Epithelial cell of proximal tubule (primary cell): ENCODE measurements around the gene FNIP2. TPM values are rescaled to one million over a fixed set of nuclear protein-coding genes. Genes with fewer than 3 reads are reported as not detected.

ENCODE experiments used
- DNase-seq: peaks from one replicate; pipeline ENCODE4 v3.0.0-alpha.2; 2011; ENCODE audit warnings: low read depth
- H3K4me3 ChIP-seq: 2 replicates; pipeline ENCODE4 v1.5.1; 2011; ENCODE audit warnings: low read depth, mild to moderate bottlenecking, low read length
- CTCF ChIP-seq: conservative IDR thresholded peaks from 2 replicates; pipeline ENCODE4 v1.5.1; 2012; ENCODE audit warnings: low read depth, mild to moderate bottlenecking, low read length
- total RNA-seq: library from RNA; depleted of rRNA; stranded (reverse); fragments of >200 nt; gene quantifications from 2 replicates; pipeline ENCODE4 v1.2.3, GENCODE V29; 2015

The FNIP2 gene
- total RNA-seq, 1 donor from 2014 or later = 16.2 TPM

GRCh38 chr4:158929939-158930638, 161.3 kb downstream of the FNIP2 start:
- no peak overlapping the region for H3K4me3 ChIP-seq
- no peak for TF ChIP-seq CTCF
- no peak for DNase-seq

GRCh38 chr4:158930639-158930972, 161.8 kb downstream of the FNIP2 start:
- no peak overlapping the region for H3K4me3 ChIP-seq
- no peak for DNase-seq
- no peak for TF ChIP-seq CTCF

- TF ChIP-seq CTCF = no peak
- no peak overlapping the region for H3K4me3 ChIP-seq
- no peak for DNase-seq
Observed at GRCh38 chr4:158933236-158933635, 164.4 kb downstream of the FNIP2 start.

GRCh38 chr4:158934996-158935669, 166.3 kb downstream of the FNIP2 start:
- H3K4me3 ChIP-seq = no peak overlapping the region
- no peak for DNase-seq
- TF ChIP-seq CTCF = no peak

- no peak for DNase-seq
- no peak for TF ChIP-seq CTCF
- H3K4me3 ChIP-seq = no peak overlapping the region
Observed at GRCh38 chr4:158936238-158936637, 167.4 kb downstream of the FNIP2 start.

GRCh38 chr4:158938220-158939044, 169.6 kb downstream of the FNIP2 start:
- DNase-seq = no peak
- TF ChIP-seq CTCF = no peak
- H3K4me3 ChIP-seq = no peak overlapping the region
